NCI-H2029 (cell line): ENCODE data around the gene TMEM273.

Source experiments
- DNase-seq: peaks from one replicate; lab custom pipeline; 2025; lab: John Stamatoyannopoulos, UW

TMEM273 gene, protein sequence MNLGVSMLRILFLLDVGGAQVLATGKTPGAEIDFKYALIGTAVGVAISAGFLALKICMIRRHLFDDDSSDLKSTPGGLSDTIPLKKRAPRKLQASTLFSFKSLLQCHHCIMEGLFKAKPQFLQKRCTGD

DNA sequence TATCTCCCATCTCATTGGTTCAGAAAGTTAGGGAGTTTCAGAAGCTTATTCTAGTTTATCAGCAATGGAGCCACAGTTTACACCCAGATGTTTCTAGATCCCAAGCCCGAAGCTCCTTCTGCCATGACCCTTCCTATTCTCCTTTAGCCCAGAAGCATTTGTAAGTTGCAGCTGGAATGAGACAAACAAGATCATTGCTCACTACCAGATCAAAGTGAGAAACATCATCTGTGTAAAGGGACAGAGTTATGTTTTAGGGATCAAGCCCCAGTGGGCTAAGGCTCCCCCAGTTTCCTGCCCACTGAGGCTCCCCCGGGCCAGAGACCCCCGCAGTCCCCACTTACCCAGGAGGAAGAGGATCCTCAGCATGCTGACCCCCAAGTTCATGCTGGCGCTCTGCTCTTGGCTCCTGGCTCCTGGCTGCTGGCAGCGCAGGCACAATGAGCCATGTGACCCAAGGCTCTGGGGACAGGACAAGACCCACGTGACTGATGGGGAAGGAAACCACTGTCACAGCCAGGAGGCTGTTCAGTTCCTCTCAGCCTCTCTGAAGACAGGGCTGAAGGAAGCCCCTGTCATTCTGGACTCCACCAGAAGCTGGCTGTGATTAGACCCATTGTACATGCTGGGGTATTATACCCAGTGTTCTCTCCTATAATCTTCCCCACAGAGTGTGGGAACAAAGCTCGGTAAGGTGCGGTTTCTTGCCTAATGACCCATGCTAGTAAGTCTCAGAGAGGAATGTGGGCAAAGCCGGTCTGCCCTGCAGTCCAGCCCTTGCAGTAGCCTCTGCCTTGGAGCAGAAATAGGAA is at the start of gene TMEM273:
TMEM273 (minus strand) TSS at position 442 of the 812 bp plus-strand sequence; CDS start at position 387, 55 bp downstream.
- DNase-seq = no peak

DNA sequence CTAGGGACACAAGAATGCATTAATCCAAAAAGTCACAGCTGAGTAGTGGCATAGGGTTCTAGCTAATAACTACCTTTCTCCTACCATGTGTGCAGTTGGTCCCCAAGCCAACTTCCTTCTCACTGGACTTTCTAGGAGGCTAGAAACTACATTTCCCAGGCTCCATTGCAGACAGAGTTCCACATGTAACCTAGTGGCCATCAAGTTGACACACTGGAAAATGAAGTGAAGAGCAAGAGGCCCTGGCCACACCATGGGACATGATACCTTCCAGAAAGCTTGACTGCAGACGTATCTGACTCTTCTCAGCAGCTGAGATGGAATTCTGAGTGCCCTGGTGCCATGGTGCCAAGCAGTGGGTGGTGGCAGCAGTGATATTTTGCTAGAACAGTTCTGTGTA is 49.8 kb upstream of the TMEM273 start:
- no peak for DNase-seq

DNA sequence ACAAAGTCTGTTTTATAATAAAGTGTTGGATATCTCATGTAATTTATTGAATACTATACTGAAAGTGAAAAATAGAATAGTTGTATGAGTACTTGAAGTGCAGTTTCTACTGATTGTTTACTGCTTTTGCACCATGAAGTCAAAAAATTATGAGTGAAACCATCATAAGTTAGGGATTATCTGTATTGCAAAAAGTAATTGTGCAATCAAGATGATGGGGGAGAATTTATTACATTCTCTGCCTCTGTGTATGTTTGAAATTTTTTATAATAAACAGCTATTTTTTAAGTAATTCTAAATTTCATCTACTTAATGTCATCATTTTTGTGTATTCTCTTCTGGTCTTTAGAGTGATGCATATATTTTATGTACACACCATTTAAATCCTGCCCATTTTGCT is 47.2 kb upstream of the TMEM273 start:
- DNase-seq = no peak

DNA sequence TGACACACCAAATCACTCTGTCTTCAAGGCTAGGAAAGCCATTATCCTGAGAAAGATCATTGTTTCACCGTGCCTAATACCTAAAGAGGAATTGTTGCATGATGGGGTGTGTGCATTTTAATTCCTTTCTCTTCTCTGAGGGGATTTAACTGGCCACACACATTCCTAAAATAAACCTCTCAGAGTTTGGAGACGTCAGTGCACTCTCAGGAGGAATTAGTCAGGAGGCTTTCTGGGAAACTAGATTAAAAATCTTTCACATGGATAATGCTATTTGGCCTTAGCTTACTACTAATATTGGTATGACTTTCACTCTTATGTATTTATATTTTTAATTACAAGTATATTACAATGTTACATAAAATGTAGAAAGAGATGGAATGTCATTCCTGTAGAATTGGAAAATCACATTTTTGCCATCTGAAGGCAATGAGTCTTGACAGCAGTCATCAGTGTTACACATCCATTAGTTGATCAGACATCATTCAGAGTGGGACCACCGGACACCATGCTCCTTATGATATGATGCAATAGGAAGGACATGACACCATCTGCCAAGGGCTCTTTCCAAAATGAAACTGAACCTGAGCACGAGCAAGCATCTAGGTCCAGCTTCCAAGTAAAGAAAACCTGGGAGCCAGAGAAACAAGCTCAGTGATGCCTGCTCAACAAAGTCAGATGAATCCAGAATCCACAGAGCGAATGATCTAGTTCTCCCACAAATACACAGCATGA is 43.1 kb upstream of the TMEM273 start:
- no peak for DNase-seq

DNA sequence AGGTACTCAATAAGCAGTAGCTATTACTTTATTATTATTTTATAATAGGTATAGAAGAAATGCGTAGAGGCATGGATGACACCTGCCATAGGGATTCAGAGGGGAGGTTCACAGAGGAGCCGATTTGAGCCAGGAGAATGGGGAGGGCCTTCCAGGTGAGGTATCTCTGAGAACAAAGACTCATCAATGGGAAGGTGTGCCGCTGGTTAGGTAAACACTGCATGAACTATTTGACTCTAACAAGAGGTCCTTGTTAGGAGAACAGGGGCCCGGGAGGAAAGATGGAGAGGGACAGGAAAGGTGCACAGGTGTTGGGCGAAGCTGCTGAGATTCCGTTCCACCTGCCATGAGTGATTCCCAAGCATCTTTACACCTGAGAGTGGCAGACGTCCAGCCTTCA is 41.8 kb upstream of the TMEM273 start:
- no peak for DNase-seq

DNA sequence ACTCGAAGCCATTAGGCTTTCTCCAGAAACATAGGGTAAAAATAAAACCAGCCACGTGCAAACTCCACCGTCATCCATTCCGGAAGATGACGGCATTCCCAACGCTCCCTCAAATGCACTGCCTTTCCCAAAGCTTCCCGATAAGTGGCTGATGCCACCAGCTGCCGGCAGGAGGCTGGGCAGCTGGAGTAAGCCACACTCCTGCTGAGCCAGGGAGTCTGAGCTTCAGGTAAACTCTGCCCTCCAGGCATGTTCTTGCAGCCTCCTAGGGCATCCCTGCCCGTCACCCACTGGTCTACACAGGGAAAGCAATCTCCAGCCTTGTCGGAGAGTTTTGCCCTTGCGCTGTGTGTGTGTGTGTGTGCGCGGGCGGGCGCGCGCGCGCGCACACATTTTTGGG is 40.5 kb upstream of the TMEM273 start:
- DNase-seq = no peak

DNA sequence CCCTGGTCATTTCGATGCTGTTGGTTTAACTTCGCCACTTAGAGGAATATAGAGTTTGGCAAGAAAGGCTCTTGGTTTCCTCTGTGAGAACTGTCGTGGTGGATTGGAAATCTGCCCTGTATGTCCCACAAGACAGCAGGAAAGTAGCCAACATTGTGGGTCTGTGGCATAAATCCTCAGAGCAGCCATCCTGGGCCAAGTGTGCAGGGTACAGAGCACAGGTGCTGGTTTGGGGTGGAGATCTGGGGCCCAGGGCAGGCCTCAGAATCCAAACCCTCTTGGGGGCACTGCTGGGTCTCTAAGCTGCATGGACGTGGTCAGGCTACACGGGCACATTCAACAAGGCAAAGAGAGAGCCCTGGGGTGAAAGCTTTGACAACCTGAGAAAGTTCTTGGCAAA is 39.2 kb upstream of the TMEM273 start:
- no peak for DNase-seq

DNA sequence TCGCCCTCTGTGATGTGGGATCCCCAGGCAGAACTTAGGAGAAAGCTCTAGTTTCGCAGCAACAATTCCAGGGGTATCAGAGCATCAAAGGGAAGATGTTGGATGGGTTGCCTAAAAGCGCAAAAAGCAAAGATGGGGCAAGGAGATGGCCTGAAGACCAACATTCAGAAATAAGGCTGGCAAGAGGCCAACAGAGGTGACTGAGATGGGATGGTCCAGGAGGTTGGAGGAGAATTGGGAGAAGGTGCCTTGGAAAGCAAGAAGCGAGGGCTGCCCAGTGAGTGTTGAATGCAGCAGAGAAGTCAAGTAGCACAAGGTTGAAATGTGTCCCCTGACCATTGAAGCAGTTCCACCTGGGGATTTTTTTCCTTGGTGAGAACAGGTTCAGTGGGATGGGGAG is 38.4 kb upstream of the TMEM273 start:
- DNase-seq = no peak

DNA sequence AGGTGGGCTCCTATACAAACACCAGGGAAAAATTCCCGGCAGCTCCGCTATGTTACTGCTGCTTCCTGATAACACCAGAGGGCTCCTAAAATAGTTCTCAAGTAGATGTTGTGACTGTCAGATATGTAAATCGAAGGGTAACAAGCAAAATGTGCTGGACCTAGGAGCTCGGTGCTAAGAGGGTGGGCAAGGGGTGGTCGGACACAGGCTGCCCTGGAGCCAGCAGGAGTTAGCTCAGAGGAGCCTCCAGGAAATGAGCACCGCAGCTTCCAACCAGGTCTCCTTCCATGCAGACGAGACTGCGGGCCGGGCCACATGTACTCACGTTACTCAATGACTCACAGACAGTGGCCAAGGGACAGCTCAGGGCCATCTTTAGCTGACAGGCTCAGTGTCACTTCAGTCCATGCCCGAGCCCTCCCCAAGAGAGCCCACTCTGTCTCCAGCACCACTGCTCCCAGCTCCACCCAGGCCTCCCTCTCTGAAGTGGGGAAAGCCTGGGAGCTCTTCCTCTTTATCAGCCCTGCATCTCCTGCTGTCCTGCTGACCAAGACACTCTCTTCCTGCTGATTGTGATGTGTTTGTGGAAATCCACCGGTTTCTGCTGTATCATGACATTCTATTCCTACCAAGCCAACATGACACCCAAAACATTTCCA is 37.2 kb upstream of the TMEM273 start:
- DNase-seq = no peak

DNA sequence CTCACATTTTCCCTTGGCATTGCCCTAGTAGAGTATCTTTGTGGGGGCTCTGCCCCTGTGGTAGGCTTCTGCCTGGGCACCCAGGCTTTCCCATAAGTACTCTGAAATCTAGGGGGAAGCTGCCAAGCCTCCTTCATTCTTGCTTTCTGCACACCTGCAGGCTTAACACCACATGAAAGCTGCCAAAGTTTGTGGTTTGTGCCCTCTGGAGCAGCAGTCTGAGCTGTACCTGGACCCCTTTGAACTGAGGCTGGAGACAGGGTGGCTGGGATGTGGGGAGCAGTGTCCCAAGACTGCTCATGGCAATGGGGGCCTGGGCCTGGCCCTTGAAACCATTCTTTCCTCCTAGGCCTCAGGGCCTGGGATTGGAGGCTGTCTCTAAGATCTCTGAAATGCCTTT is 35.0 kb upstream of the TMEM273 start:
- DNase-seq = no peak

DNA sequence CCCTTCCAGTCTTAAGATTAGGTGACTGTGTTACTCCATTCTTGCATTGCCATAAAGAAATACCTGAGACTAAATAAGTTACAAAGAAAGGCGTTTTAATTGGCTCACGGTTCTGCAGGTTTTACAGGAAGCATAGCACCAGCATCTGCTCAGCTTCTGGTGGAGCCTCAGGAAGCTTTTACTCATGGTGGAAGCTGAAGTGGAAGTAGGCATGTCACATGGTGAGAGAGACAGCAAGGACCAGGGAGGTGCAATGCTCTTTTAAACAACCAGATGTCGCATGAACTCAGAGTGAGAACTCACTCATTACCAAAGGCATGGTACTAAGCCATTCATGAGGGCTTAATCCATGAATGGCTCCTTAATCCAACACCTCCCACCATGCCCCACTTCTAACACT is 34.0 kb upstream of the TMEM273 start:
- no peak for DNase-seq

DNA sequence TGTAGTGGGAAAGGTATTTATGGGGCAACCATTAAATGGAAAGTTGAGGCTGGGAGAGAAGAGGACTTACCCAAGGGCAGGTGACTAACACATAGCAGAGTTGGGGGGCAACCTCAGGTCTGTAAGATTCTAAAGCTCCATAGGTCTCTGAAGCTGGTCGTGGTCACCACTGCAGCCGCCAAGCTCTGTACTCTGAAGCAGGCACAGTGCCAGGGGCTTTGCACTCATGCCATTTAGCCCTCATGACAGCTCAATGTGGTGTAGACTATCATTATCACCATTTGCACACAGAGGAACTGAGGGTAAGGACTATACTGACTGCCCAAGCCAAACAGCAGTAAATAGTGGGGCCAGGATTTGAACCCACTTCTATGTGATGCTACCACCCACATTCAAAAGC is 32.5 kb upstream of the TMEM273 start:
- DNase-seq = no peak

DNA sequence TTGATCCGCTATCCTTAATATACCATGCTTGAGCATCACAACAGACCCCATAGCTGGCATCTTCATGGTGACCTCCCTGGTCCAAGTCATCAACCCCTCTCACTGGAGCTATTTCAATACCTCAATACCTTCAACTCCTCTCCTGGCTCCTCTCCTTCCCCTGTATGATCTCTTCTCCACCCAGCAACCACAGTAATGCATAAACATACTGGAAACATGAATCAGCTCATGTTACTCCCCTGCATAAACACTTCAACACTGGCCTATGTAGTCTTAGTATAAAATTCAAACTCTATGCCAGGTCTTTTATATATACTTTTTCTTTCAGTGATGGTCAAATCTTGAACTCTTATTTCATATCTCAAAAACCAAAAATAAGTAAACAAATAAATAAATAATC is 31.8 kb upstream of the TMEM273 start:
- no peak for DNase-seq

DNA sequence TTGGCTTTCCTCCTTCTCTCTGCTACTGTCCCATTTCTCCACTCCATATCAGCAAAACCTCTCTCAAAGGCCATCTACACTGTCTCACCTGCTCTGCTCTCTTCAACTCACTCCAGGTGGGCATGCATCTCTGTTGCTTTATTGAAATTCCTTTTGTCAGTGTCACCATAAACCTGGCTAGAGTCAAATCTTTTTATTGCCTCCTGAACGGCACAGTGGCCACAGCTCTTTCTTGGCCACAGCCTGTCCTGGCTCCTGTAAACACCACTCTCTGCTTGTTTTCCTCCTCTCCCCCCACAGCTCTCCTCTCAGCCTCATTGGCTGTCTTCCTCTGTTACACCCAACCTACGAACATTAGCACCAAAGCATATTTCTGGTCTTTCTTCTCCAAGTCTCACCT is 31.1 kb upstream of the TMEM273 start:
- no peak for DNase-seq

DNA sequence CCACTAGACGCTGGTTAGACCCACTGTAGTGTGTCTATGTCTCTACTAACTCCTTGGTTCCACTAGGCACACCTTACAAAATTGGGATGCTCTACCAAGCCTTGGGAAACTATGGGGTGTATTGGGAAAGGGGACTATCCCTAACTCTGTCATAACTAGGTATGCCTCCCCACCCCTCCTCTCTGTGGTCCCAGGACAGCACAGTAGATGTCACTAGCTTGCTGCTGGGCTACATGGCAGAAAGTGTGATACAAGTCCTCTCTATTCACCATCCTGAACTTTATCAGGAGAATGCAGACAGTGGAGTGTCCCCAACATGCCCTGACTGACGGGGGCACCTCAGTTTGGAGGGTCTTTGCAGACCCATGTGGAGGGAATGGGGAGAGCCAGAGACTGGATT is 30.3 kb upstream of the TMEM273 start:
- DNase-seq = no peak

DNA sequence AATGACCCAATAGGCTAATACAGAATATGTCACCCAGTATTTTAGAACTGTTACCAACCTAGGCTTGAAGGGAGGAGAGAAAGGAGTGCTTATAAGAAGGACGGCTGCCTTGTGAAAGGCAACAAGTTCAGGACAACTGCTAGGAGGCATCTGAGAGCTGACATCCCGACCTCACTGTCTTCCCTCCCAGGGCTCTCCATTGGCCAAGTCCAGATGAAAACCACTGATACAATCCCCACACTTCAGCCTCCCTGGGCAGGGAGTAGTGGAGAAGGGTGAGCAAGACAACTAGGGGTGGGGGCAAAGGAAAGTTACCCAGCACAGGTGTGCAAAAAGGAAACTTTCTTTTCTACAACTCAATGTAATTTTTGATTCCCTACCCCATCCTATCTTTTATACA is 29.5 kb upstream of the TMEM273 start:
- no peak for DNase-seq

DNA sequence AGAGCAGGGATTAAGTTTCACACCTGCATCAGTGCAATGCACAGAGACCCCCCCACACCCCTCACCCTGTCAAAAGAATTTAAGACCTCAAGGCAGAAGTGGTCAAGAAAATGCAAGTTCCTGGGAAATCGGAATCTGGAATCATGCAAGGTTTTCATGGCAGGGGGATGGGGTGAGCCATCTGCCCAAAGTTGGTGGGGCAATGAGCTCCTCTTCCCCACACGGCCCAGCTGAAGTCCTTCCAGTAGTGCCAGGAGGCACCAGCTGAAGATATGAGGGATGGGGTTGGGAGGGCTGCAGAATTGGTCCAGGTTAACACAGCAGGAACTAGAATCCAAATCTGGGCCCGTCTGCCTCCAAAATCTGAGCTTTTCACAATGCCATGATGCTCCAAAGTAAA is 25.0 kb upstream of the TMEM273 start:
- no peak for DNase-seq

DNA sequence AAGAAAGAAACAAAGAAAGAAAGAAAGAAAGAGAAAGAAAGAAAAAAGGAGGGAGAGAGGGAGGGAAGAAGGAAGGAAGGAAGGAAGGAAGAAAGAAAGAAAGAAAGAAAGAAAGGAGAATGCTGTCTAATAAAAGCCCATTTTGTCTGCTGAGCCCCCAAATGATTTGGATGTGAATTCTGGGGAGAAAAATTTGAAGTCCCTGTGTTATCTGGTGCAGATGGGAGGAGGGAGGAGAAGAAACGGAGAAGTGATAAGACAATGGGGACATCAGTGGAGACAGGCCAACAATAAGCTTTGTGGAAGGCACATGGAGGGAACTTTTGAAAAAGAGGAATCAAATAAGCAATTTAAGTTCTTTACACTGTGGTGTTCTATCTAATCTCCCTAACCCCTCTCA is 24.6 kb upstream of the TMEM273 start:
- DNase-seq = no peak

DNA sequence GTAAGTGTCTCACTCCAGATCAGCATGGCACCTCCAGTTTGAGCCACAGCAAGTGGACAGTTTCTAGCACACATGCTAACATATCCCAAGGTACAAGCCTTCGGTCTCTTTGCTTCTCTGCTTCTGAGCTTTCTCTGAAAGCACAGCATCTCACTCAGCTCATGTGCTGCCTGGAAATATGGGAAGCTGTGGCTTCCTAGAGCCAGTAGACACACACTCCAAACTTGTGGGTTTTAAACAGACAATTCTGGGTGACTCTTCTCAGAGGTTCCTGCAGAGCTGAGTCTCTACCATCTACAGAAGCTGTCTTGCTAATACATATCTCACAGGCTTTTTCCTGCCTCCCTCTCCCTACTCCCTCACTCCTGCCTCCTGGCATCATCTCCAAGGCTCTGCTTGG is 23.9 kb upstream of the TMEM273 start:
- DNase-seq = no peak

DNA sequence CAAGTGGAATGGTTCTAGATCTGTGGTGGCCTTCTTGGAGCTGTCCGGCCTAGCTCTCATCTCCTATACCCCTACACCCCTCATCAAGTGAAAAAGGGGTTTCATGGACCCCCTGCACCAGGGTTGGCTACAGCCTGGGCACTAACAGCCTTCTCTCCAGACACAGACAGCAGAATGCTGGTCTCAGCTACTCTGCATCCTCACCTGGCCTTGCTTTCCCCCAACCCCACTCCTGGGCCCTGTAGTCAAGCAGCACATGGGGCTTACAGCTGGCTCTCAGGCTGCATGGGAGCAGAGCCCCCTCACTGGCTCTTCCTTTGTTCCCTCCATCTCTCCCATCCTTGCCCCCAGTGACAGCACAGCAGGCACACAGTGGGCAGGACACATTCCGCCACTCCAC is 20.8 kb upstream of the TMEM273 start:
- no peak for DNase-seq

DNA sequence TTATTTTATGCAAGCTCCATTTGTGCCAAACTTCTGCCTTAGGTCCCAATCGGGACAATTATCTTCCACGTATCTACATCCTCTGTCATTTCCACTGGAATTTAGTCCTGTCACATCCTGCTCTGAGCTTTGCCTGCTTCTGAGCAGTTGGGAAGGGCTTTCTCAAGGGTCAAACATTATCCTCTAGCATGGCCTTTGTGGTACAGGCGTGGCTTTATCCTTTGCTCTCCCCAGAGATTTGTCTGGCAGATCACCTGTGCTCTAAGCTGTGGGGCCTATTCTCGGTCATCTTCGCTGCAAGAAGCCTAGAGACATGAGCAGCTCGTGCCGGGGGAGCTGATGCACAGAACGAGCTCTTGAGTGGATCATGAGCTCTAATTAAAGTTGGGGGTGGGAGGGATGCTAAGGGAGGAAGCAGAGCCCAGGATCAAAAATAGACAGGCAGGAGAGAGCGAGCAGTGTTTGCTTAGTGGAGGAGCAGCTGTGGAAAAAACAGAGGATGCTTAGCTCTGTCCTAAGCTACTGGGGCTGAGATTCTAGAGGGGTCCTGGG is 19.8 kb upstream of the TMEM273 start:
- no peak for DNase-seq

DNA sequence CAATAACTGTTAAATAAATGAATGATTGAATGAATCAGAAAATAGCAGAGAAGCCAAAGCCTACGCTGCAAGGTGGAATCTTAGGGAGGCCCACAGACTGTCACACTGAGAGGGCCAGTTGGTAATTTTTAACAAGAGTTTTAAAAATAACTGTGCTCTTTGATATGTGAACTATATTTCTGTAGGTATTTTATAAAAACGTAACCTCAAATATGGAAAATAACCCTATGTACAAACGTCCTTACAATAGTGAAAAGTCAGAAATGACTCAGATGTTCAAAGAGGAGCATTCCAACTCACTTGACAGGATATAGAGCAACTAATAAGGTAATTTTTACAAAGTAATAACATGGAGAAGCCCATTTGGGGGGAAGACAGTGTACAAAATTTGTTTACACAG is 18.9 kb upstream of the TMEM273 start:
- no peak for DNase-seq

DNA sequence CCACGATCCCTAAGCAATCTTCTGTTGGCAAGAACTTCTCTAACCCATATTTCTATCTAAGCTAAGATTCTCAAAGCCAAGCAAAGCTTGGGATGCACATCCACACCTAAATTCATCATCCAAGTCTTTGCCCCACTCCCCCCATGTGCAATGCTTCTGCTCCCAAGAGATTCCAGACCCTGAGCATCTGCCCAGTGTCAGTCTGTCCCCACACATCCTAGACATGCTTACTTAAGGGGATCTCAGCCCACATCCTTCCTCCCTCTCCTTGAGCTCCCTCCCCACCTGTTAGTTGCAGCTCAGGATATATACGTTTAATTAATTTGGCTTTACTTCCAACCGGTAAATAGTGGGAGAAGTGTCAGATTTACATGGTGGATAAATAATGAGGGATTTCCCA is 17.0 kb upstream of the TMEM273 start:
- no peak for DNase-seq
